Loucy (cell line): ENCODE results near the gene CIAO3.
"Not testable (repeated sequence)": the region's sequence is repeated elsewhere in the genome, so short reads cannot be mapped to it uniquely, and the experiment has no call there.

Experiments
- H2AFZ ChIP-seq: fragments of 200-600 bp; sonication (generic); 2 replicates; pipeline ENCODE4 v1.6.0; 2016; ENCODE audit warnings: antibody characterized with exemption, mild to moderate bottlenecking, low read length, moderate library complexity
- H3F3A ChIP-seq: fragments of 200-600 bp; 2 replicates; pipeline ENCODE4 v1.6.0; 2016; ENCODE audit warnings: antibody characterized with exemption, low read depth, mild to moderate bottlenecking
- H3K27me3 ChIP-seq: fragments of 200-600 bp; sonication (generic); 2 replicates; pipeline ENCODE4 v1.6.1; 2014; ENCODE audit warnings: low read length, mild to moderate bottlenecking; ENCODE audit not compliant: insufficient read depth, poor library complexity, severe bottlenecking
- H3K36me3 ChIP-seq: fragments of 200-600 bp; sonication (generic); 2 replicates; pipeline ENCODE4 v1.6.1; 2016; ENCODE audit warnings: low read length; ENCODE audit not compliant: insufficient read depth
- H3K4me1 ChIP-seq: fragments of 200-600 bp; sonication (generic); 2 replicates; pipeline ENCODE4 v1.5.1; 2014; ENCODE audit warnings: low read length, mild to moderate bottlenecking; ENCODE audit not compliant: insufficient read depth, poor library complexity, severe bottlenecking
- H3K4me2 ChIP-seq: fragments of 200-600 bp; sonication (generic); 2 replicates; pipeline ENCODE4 v1.6.0; 2014; ENCODE audit warnings: antibody characterized with exemption, low read length, low read depth, mild to moderate bottlenecking; ENCODE audit not compliant: poor library complexity, severe bottlenecking
- H3K4me3 ChIP-seq: fragments of 200-600 bp; sonication (generic); 2 replicates; pipeline ENCODE4 v1.5.1; 2014; ENCODE audit warnings: low read length, mild to moderate bottlenecking, mixed read lengths; ENCODE audit not compliant: poor library complexity, severe bottlenecking
- H3K79me2 ChIP-seq: fragments of 200-600 bp; sonication (generic); 2 replicates; pipeline ENCODE4 v1.6.1; 2014; ENCODE audit warnings: low read length; ENCODE audit not compliant: insufficient read depth
- H3K9ac ChIP-seq: fragments of 200-600 bp; sonication (generic); 2 replicates; pipeline ENCODE4 v1.6.0; 2014; ENCODE audit warnings: mild to moderate bottlenecking, low read depth, low read length, moderate library complexity; ENCODE audit not compliant: poor library complexity, severe bottlenecking
- H3K9me2 ChIP-seq: fragments of 200-600 bp; sonication (generic); replicated peaks from 2 replicates; pipeline ENCODE4 v1.6.1; 2016; ENCODE audit warnings: low read depth, low read length, mixed read lengths
- H3K9me3 ChIP-seq: fragments of 200-600 bp; sonication (generic); 2 replicates; pipeline ENCODE4 v1.6.1; 2014; ENCODE audit warnings: mild to moderate bottlenecking, antibody characterized with exemption, low read length, low read depth; ENCODE audit not compliant: insufficient read depth
- H4K20me1 ChIP-seq: fragments of 200-600 bp; sonication (generic); 2 replicates; pipeline ENCODE4 v1.6.0; 2014; ENCODE audit warnings: antibody characterized with exemption, low read length, mild to moderate bottlenecking; ENCODE audit not compliant: insufficient read depth, poor library complexity, severe bottlenecking
- EZH2phosphoT487 ChIP-seq: fragments of 200-600 bp; IDR thresholded peaks from 2 replicates; pipeline ENCODE4 v1.6.1; 2018; ENCODE audit warnings: antibody characterized with exemption, mild to moderate bottlenecking, moderate library complexity, borderline replicate concordance
- TF ChIP-seq, protein P1 (sequence below): fragments of 200-600 bp; sonication (generic); conservative IDR thresholded peaks from 2 replicates; pipeline ENCODE4 v1.5.1; 2014; ENCODE audit warnings: mild to moderate bottlenecking, antibody characterized with exemption, low read length

CIAO3 gene

DNA sequence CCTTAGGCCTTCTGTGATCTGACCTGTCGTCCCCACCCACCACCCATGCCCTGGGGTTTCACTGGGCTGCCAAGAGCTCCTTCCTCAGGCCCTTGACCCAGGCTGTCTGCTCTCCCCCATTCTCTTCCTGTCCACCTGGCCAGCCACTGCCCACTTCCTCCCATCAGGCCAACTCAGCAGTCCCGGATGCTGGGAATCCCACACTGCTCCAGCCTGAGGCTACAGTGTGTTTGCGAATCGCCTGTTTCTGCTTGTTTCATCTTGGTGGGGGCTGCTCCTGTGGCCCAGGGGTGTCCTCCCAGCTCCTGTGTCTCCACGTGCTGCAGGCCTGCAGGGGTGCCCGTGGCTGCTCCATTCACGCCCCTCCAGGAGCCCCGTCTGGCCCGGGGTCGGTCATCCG lies 26.7 kb downstream of the CIAO3 start:
- no peaks in the 10 kb centered on the region for H3K9me2 ChIP-seq
- peaks cover 2% of the 10 kb centered on the region for H3K4me1 ChIP-seq
- no peak overlapping the region for H3K4me2 ChIP-seq
- H3K36me3 ChIP-seq: no peaks in the 10 kb centered on the region
- no peaks in the 10 kb centered on the region for H3K9me3 ChIP-seq
- no peaks in the 10 kb centered on the region for H4K20me1 ChIP-seq
- no peaks in the 10 kb centered on the region for H3F3A ChIP-seq
- H2AFZ ChIP-seq: no peak overlapping the region
- H3K79me2 ChIP-seq: no peaks in the 10 kb centered on the region
- H3K9ac ChIP-seq: no peak overlapping the region
- no peak overlapping the region for H3K4me3 ChIP-seq
- TF ChIP-seq, protein P1, sequence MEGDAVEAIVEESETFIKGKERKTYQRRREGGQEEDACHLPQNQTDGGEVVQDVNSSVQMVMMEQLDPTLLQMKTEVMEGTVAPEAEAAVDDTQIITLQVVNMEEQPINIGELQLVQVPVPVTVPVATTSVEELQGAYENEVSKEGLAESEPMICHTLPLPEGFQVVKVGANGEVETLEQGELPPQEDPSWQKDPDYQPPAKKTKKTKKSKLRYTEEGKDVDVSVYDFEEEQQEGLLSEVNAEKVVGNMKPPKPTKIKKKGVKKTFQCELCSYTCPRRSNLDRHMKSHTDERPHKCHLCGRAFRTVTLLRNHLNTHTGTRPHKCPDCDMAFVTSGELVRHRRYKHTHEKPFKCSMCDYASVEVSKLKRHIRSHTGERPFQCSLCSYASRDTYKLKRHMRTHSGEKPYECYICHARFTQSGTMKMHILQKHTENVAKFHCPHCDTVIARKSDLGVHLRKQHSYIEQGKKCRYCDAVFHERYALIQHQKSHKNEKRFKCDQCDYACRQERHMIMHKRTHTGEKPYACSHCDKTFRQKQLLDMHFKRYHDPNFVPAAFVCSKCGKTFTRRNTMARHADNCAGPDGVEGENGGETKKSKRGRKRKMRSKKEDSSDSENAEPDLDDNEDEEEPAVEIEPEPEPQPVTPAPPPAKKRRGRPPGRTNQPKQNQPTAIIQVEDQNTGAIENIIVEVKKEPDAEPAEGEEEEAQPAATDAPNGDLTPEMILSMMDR: no peak
- no peak for TF ChIP-seq EZH2phosphoT487
- no peaks in the 10 kb centered on the region for H3K27me3 ChIP-seq

DNA sequence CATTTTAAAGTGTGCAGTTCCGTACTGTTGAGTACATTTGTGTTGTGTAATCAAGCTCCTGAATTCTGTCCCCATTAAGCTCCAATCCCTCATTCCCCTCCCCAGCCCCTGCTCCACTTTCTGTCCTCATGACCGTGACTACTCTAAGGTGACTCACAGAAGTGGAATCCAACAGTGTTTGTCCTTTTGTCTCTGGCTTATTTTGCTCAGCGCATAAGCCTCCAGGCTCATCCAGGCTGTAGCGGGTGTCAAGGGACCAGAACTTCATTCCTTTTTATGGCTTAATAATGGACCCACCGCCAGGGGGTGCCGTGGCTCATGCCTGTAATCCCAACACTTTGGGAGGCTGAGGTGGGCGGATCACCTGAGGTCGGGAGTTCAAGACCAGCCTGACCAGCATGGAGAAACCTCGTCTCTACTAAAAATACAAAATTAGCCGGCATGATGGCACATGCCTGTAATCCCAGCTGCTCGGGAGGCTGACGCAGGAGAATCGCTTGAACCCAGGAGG lies 28.0 kb downstream of the CIAO3 start:
- not testable (repeated sequence) for H3K9me2 ChIP-seq, H3K4me3 ChIP-seq, H3K4me2 ChIP-seq, H2AFZ ChIP-seq, H3F3A ChIP-seq, H3K79me2 ChIP-seq, H4K20me1 ChIP-seq, H3K4me1 ChIP-seq, H3K27me3 ChIP-seq, H3K9me3 ChIP-seq, H3K9ac ChIP-seq, H3K36me3 ChIP-seq
- TF ChIP-seq, protein P1: peak; percentile 26; the same call in 1 of the 2 replicates

DNA sequence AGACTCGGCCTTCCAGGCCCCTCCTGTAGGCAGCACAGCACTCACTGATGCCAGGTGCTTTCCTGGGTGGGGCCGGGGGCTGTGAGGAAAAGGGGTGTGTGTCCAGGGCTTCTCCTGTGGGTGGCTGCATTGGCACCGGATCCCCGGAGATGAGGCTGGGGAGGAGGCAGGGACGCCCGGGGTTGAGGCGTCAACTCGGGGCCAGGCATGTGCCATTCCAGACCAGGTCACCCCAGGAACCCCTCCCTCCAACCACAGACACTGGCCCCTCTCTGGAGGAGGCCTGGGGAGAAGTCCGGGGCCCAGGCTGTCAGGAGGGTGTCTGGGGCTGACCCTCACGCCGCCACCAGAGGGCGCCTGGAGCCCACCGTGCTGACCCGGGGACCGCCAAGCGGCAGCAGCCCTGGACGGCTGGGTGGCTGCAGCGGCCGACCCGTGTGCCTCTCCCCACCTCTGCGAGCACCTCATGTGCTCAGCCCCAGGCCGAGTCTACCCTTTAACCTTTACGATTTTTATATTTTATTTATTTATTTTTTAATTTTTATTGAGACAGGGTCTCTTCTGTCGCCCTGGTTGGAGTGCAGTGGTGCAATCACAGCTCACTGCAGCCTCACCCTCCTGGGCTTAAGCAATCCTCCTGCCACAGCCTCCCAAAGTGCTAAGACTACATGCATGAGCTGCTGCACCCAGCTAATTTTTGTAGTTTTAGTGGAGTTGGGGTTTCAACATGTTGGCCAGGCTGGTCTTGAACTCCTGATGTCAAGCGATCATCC lies 29.1 kb downstream of the CIAO3 start:
- H3K9me2 ChIP-seq: no peaks in the 10 kb centered on the region
- no peak overlapping the region for H3K4me3 ChIP-seq
- H3K9ac ChIP-seq: no peak overlapping the region
- H3K36me3 ChIP-seq: no peaks in the 10 kb centered on the region
- no peaks in the 10 kb centered on the region for H3K4me1 ChIP-seq
- no peaks in the 10 kb centered on the region for H3K9me3 ChIP-seq
- no peak for TF ChIP-seq EZH2phosphoT487
- TF ChIP-seq, protein P1: peak; percentile 55
- no peaks in the 10 kb centered on the region for H3K79me2 ChIP-seq
- no peaks in the 10 kb centered on the region for H4K20me1 ChIP-seq
- H2AFZ ChIP-seq: no peak overlapping the region
- H3F3A ChIP-seq: no peaks in the 10 kb centered on the region
- H3K27me3 ChIP-seq: no peaks in the 10 kb centered on the region
- no peak overlapping the region for H3K4me2 ChIP-seq
